Neural cell (in vitro differentiated cells): ENCODE data around the gene TSPAN14. TPM values are rescaled to one million over a fixed set of nuclear protein-coding genes. Genes with fewer than 3 reads are reported as not detected.
"Not testable (repeated sequence)": the region's sequence is repeated elsewhere in the genome, so short reads cannot be mapped to it uniquely, and the experiment has no call there.

Source experiments
- H2AFZ ChIP-seq: fragments of 200-600, 300-800 bp; sonication (generic), shearing (Covaris generic); 2 replicates; pipeline ENCODE4 v1.6.0; 2014; ENCODE audit warnings: low read depth, mild to moderate bottlenecking, antibody characterized with exemption, low read length, moderate library complexity
- H3F3A ChIP-seq: fragments of 200-600 bp; shearing (Covaris generic); 2 replicates; pipeline ENCODE4 v1.6.1; 2016; ENCODE audit warnings: mild to moderate bottlenecking, moderate library complexity, mixed read lengths, antibody characterized with exemption, low read length; ENCODE audit not compliant: insufficient read depth, poor library complexity, severe bottlenecking
- H3K27ac ChIP-seq: fragments of 200-600, 300-800 bp; sonication (generic), shearing (Covaris generic); 2 replicates; pipeline ENCODE4 v1.5.1; 2014; ENCODE audit warnings: mild to moderate bottlenecking, low read length, moderate library complexity
- H3K27me3 ChIP-seq: fragments of 300-800, 200-600 bp; sonication (generic), shearing (Covaris generic); 2 replicates; pipeline ENCODE4 v1.6.0; 2014; ENCODE audit warnings: mild to moderate bottlenecking, low read depth, low read length, moderate library complexity; ENCODE audit not compliant: insufficient read depth
- H3K36me3 ChIP-seq: fragments of 300-800, 200-600 bp; sonication (generic), shearing (Covaris generic); 2 replicates; pipeline ENCODE4 v1.5.1; 2014; ENCODE audit warnings: mild to moderate bottlenecking, antibody characterized with exemption, low read length, moderate library complexity; ENCODE audit not compliant: insufficient read depth
- H3K4me2 ChIP-seq: fragments of 300-800, 200-600 bp; sonication (generic), shearing (Covaris generic); 2 replicates; pipeline ENCODE4 v1.6.0; 2014; ENCODE audit warnings: mild to moderate bottlenecking, low read length
- H3K4me3 ChIP-seq: fragments of 300-800, 200-600 bp; sonication (generic), shearing (Covaris generic); 2 replicates; pipeline ENCODE4 v1.5.1; 2014; ENCODE audit warnings: mild to moderate bottlenecking, low read length, moderate library complexity
- H3K79me2 ChIP-seq: fragments of 200-600 bp; shearing (Covaris generic); replicated peaks from 2 replicates; pipeline ENCODE4 v1.6.0; 2014; ENCODE audit warnings: mild to moderate bottlenecking, low read length, moderate library complexity; ENCODE audit not compliant: insufficient read depth
- H3K9ac ChIP-seq: fragments of 300-800, 200-600 bp; sonication (generic), shearing (Covaris generic); 2 replicates; pipeline ENCODE4 v1.6.1; 2016; ENCODE audit warnings: mild to moderate bottlenecking, low read length, mixed read lengths
- H3K9me2 ChIP-seq: fragments of 200-600 bp; shearing (Covaris generic); 2 replicates; pipeline ENCODE4 v1.6.1; 2016; ENCODE audit warnings: mild to moderate bottlenecking, low read length, mixed read lengths; ENCODE audit not compliant: insufficient read depth
- H3K9me3 ChIP-seq: fragments of 200-600, 300-800 bp; sonication (generic), shearing (Covaris generic); 2 replicates; pipeline ENCODE4 v1.6.1; 2016; ENCODE audit warnings: mild to moderate bottlenecking, mixed run types, low read length, moderate library complexity, mixed read lengths
- H4K20me1 ChIP-seq: fragments of 200-600 bp; shearing (Covaris generic); 2 replicates; pipeline ENCODE4 v1.6.1; 2016; ENCODE audit warnings: mild to moderate bottlenecking, mixed run types; ENCODE audit not compliant: insufficient read depth
- CTCF ChIP-seq: fragments of 450-650 bp; IDR thresholded peaks from 2 replicates; pipeline ENCODE4 v1.5.1; 2014; ENCODE audit warnings: antibody characterized with exemption, mild to moderate bottlenecking, moderate library complexity; ENCODE audit not compliant: poor library complexity, severe bottlenecking
- EP300 ChIP-seq: fragments of 450-650 bp; conservative IDR thresholded peaks from 2 replicates; pipeline ENCODE4 v1.6.1; 2014; ENCODE audit warnings: antibody characterized with exemption, mild to moderate bottlenecking, moderate library complexity; ENCODE audit not compliant: poor library complexity, severe bottlenecking
- EZH2 ChIP-seq: fragments of 200-600, 300-800 bp; shearing (Covaris generic), sonication (generic); IDR thresholded peaks from 2 replicates; pipeline ENCODE4 v1.6.1; 2014; ENCODE audit warnings: antibody characterized with exemption, low read length, borderline replicate concordance, mild to moderate bottlenecking; ENCODE audit not compliant: insufficient read depth, poor library complexity, severe bottlenecking
- MXI1 ChIP-seq: fragments of 450-650 bp; conservative IDR thresholded peaks from 2 replicates; pipeline ENCODE4 v1.6.1; 2014; ENCODE audit warnings: antibody characterized with exemption, mild to moderate bottlenecking; ENCODE audit not compliant: poor library complexity, severe bottlenecking
- POLR2AphosphoS5 ChIP-seq: IDR thresholded peaks from 2 replicates; pipeline ENCODE4 v1.6.1; 2012
- RAD21 ChIP-seq: fragments of 450-650 bp; conservative IDR thresholded peaks from 2 replicates; pipeline ENCODE4 v1.6.1; 2014; ENCODE audit warnings: antibody characterized with exemption, mild to moderate bottlenecking, moderate library complexity
- REST ChIP-seq: IDR thresholded peaks from 2 replicates; pipeline ENCODE4 v1.6.1; 2012; ENCODE audit warnings: borderline replicate concordance
- SMC3 ChIP-seq: fragments of 450-650 bp; conservative IDR thresholded peaks from 2 replicates; pipeline ENCODE4 v1.6.1; 2014; ENCODE audit warnings: antibody characterized with exemption, mild to moderate bottlenecking, moderate library complexity; ENCODE audit not compliant: poor library complexity
- TAF1 ChIP-seq: IDR thresholded peaks from 2 replicates; pipeline ENCODE4 v1.6.1; 2012; ENCODE audit warnings: low read depth
- polyA plus RNA-seq: library from polyadenylated mRNA; depleted of rRNA; stranded (reverse); fragments of >200 nt; gene quantifications from 2 replicates; pipeline ENCODE4 v1.2.3, GENCODE V29; 2014

TSPAN14 gene
- polyA plus RNA-seq, 1 donor from 2014 or later: 26.3 TPM

GRCh38 chr10:80476685-80477084 is 22.6 kb downstream of the TSPAN14 start:
- no peaks in the 10 kb centered on the region for H4K20me1 ChIP-seq
- H3K9ac ChIP-seq: no peak overlapping the region
- no peaks in the 10 kb centered on the region for H3K9me2 ChIP-seq
- no peaks in the 10 kb centered on the region for H3K9me3 ChIP-seq
- no peaks in the 10 kb centered on the region for H3K27me3 ChIP-seq
- no peak for TF ChIP-seq RAD21
- TF ChIP-seq CTCF: no peak
- no peak for TF ChIP-seq EZH2
- no peak for TF ChIP-seq EP300
- no peak for TF ChIP-seq SMC3
- no peak for TF ChIP-seq MXI1
- no peak for TF ChIP-seq TAF1
- no peak for TF ChIP-seq POLR2AphosphoS5
- TF ChIP-seq REST: no peak
- no peak overlapping the region for H3K4me3 ChIP-seq
- no peak overlapping the region for H3K27ac ChIP-seq
- no peak overlapping the region for H2AFZ ChIP-seq
- H3F3A ChIP-seq: no peaks in the 10 kb centered on the region
- no peaks in the 10 kb centered on the region for H3K36me3 ChIP-seq
- peaks cover 52% of the 10 kb centered on the region for H3K79me2 ChIP-seq
- H3K4me2 ChIP-seq: no peak overlapping the region

- no peak overlapping the region for H3K9ac ChIP-seq
- H3K4me2 ChIP-seq: no peak overlapping the region
- H3K79me2 ChIP-seq: peaks cover 49% of the 10 kb centered on the region
- TF ChIP-seq SMC3 (no peak), EP300 (no peak), REST (no peak), RAD21 (no peak), POLR2AphosphoS5 (no peak)
- no peaks in the 10 kb centered on the region for H3K27me3 ChIP-seq
- H3K36me3 ChIP-seq: no peaks in the 10 kb centered on the region
- H3K9me3 ChIP-seq: no peaks in the 10 kb centered on the region
- no peaks in the 10 kb centered on the region for H4K20me1 ChIP-seq
- H3K27ac ChIP-seq: no peak overlapping the region
- no peaks in the 10 kb centered on the region for H3K9me2 ChIP-seq
- no peak overlapping the region for H2AFZ ChIP-seq
- no peaks in the 10 kb centered on the region for H3F3A ChIP-seq
- no peak overlapping the region for H3K4me3 ChIP-seq
These were observed 23.7 kb downstream of the TSPAN14 start for GRCh38 chr10:80477813-80478212.

- not testable (repeated sequence) for H3K9ac ChIP-seq, H3K4me3 ChIP-seq, H3K9me2 ChIP-seq, H3K4me2 ChIP-seq, H3K27me3 ChIP-seq, H3K9me3 ChIP-seq, H3K27ac ChIP-seq, H3K36me3 ChIP-seq, H2AFZ ChIP-seq, H3F3A ChIP-seq, H4K20me1 ChIP-seq
- H3K79me2 ChIP-seq: peaks cover 48% of the 10 kb centered on the region
These were observed 26.3 kb downstream of the TSPAN14 start for GRCh38 chr10:80480373-80480772.
